T-helper 9 cell (primary cell): ENCODE data around the gene ZSWIM1.

Source experiments
- DNase-seq: peaks from one replicate; pipeline ENCODE4 v3.0.0-alpha.2; 2020
- total RNA-seq, 2 donors: gene quantifications; one replicate each; lab custom pipeline; 2026; lab: John Stamatoyannopoulos, UW

Gene ZSWIM1
- total RNA-seq, result 4.3 to 19.2 reads per million in 2 donors

GRCh38 chr20:45880988-45881788 lies at the start of gene ZSWIM1:
Gene ZSWIM1 (plus strand): TSS chr20:45881227. CDS start chr20:45882593, 1,366 bp downstream.
- DNase-seq, result peak; percentile 98

GRCh38 chr20:45832619-45833018 lies 48.4 kb upstream of the ZSWIM1 start:
- DNase-seq, result no peak

GRCh38 chr20:45833030-45833882 lies 47.8 kb upstream of the ZSWIM1 start, which contains the start of gene SNX21:
Gene SNX21 (plus strand): TSS chr20:45833799. CDS start chr20:45833920, 121 bp downstream.
- no peak for DNase-seq

GRCh38 chr20:45833883-45834796 lies 46.9 kb upstream of the ZSWIM1 start:
- peak; percentile 29 for DNase-seq

GRCh38 chr20:45834797-45835161 lies 46.2 kb upstream of the ZSWIM1 start:
- DNase-seq, result no peak

GRCh38 chr20:45835329-45835765 lies 45.7 kb upstream of the ZSWIM1 start:
- no peak for DNase-seq

- no peak for DNase-seq
These were observed 45.2 kb upstream of the ZSWIM1 start for GRCh38 chr20:45835825-45836224.

GRCh38 chr20:45836841-45837240 lies 44.2 kb upstream of the ZSWIM1 start:
- DNase-seq, result no peak

GRCh38 chr20:45840700-45841198 lies 40.3 kb upstream of the ZSWIM1 start:
- no peak for DNase-seq

GRCh38 chr20:45841407-45842129 lies 39.5 kb upstream of the ZSWIM1 start:
- DNase-seq, result no peak

- DNase-seq, result no peak
These were observed 38.7 kb upstream of the ZSWIM1 start for GRCh38 chr20:45842169-45842812.

- no peak for DNase-seq
These were observed 37.5 kb upstream of the ZSWIM1 start for GRCh38 chr20:45843506-45843905.

GRCh38 chr20:45845452-45845851 lies 35.6 kb upstream of the ZSWIM1 start:
- DNase-seq, result no peak

GRCh38 chr20:45848421-45848820 lies 32.6 kb upstream of the ZSWIM1 start:
- DNase-seq, result no peak

GRCh38 chr20:45848969-45849582 lies 32.0 kb upstream of the ZSWIM1 start:
- DNase-seq, result no peak

- DNase-seq, result no peak
These were observed 30.8 kb upstream of the ZSWIM1 start for GRCh38 chr20:45850238-45850637.

- no peak for DNase-seq
These were observed 30.1 kb upstream of the ZSWIM1 start for GRCh38 chr20:45850926-45851325.

GRCh38 chr20:45851501-45851900 lies 29.5 kb upstream of the ZSWIM1 start:
- DNase-seq, result no peak

GRCh38 chr20:45852326-45852725 lies 28.7 kb upstream of the ZSWIM1 start:
- DNase-seq, result no peak

- no peak for DNase-seq
These were observed 27.5 kb upstream of the ZSWIM1 start for GRCh38 chr20:45853484-45853883.
